Activated naive CD8-positive, alpha-beta T cell treated with anti-CD3 and anti-CD28 coated beads for 36 hours (primary cell): Measurements from ENCODE around the gene HPS4. TPM values are rescaled to one million over a fixed set of nuclear protein-coding genes. Genes with fewer than 3 reads are reported as not detected.
A peak's percentile ranks its signal among the peaks of the same experiment; 100 is the strongest.
"Not testable (repeated sequence)": the region's sequence is repeated elsewhere in the genome, so short reads cannot be mapped to it uniquely, and the experiment has no call there.

Experiments used
- DNase-seq: peaks from one replicate; pipeline ENCODE4 v3.0.0; 2021
- H3K27ac Mint-ChIP-seq: one replicate; pipeline ENCODE4 v1.8.0; 2022; ENCODE audit warnings: mild to moderate bottlenecking, moderate library complexity, mixed read lengths
- H3K27me3 Mint-ChIP-seq: one replicate; pipeline ENCODE4 v1.8.0; 2022; ENCODE audit warnings: mild to moderate bottlenecking, mixed read lengths
- H3K36me3 Mint-ChIP-seq: one replicate; pipeline ENCODE4 v1.8.0; 2021; ENCODE audit warnings: mild to moderate bottlenecking, mixed read lengths
- H3K4me1 Mint-ChIP-seq: one replicate; pipeline ENCODE4 v1.8.0; 2021; ENCODE audit warnings: mixed read lengths
- H3K4me3 Mint-ChIP-seq: one replicate; pipeline ENCODE4 v1.8.0; 2022; ENCODE audit warnings: mild to moderate bottlenecking, moderate library complexity, mixed read lengths
- H3K9me3 Mint-ChIP-seq: one replicate; pipeline ENCODE4 v1.8.0; 2022; ENCODE audit warnings: mixed read lengths
- total RNA-seq, 2 experiments: library from RNA; stranded (reverse); gene quantifications; one replicate each; pipeline ENCODE4 v1.2.3, GENCODE V29; 2021

The HPS4 gene
- 10 to 100 TPM; 46.9 to 51.3 TPM for total RNA-seq

DNA sequence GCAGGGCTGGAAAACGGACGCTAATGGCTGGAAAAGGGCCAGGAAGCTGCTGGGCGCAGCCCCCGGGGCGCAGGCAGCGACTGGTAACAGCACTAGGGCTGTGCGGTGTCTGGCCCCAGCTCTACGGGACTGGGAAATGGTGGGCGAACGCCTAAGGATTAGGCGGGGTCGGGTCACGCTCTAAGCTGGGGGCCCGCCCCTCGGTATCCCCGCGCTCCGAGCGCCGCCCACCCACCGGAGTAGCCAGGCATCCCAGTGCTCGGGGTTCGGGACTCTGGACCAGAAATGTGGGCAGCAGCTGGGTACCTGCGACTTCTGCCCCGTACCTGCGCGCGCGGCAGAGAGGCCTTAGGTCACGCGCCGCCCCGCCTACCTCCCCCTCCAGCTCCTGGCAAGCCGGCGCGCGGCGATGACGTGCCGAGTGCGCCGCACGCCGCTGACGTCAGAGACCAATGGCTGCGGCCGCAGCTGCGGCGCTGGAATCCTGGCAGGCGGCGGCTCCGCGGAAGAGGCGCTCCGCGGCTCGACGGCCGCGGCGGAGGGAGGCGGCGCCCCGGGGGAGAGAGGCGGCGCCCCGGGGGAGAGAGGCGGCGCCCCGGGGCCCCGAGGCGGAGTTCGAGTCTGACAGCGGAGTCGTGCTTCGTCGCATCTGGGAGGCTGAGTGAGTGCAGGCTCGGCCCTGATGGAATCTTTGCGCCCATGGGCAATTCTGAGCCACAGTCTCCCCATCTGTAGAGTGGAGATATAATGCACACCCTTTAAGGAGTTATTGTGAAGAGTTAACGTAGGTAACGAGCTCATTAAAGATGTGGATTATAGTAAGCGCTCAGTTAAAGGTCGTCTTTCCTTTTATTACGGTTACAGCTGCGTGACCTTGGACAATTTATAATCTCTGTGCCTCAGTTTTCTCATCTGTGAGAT lies at the start of gene HPS4, which contains the start of gene SRRD:
Gene HPS4, minus strand, starts transcription at position 345 of the 921 bp plus-strand sequence. CDS start 2,021 bp downstream, outside the sequence.
Gene SRRD, plus strand, starts transcription at position 439 of the 921 bp plus-strand sequence. Its CDS starts 14 bp downstream, at position 453.
- peaks cover 20% of the 10 kb centered on the region for H3K36me3 Mint-ChIP-seq

DNA sequence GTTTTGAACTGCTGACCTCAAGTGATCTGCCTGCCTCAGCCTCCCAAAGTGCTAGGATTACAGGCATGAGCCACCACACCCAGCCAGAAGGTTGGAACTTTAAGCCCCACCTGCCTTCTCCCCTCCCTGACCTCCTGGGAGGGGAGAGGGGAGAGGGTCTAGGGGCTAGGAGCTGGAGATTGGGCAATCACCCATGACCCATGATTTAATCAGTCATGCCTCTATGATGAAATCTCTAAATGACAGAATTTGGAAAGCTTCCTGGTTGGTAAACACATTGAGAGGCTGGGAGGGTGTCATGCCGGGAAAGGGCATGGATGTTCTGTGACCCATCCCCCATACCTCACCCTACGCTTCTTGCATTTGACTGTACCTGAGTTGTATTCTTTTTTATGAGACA lies 45.8 kb upstream of the HPS4 start:
- Mint-ChIP-seq H3K27ac (no peak overlapping the region), H3K36me3 (peaks cover 17% of the 10 kb centered on the region), H3K4me3 (no peak overlapping the region), H3K27me3 (no peaks in the 10 kb centered on the region), H3K9me3 (no peaks in the 10 kb centered on the region), H3K4me1 (peaks cover 13% of the 10 kb centered on the region)
- DNase-seq = no peak

More for the DNA sequence above, at the start of gene HPS4, which contains the start of gene SRRD:
- no peaks in the 10 kb centered on the region for H3K9me3 Mint-ChIP-seq
- H3K4me1 Mint-ChIP-seq = peaks cover 57% of the 10 kb centered on the region
- peak within 1 kb of the TSS; percentile 96 for H3K27ac Mint-ChIP-seq
- H3K4me3 Mint-ChIP-seq = peak within 1 kb of the TSS; percentile 90
- peak; percentile 94 for DNase-seq
- H3K27me3 Mint-ChIP-seq = no peaks in the 10 kb centered on the region

DNA sequence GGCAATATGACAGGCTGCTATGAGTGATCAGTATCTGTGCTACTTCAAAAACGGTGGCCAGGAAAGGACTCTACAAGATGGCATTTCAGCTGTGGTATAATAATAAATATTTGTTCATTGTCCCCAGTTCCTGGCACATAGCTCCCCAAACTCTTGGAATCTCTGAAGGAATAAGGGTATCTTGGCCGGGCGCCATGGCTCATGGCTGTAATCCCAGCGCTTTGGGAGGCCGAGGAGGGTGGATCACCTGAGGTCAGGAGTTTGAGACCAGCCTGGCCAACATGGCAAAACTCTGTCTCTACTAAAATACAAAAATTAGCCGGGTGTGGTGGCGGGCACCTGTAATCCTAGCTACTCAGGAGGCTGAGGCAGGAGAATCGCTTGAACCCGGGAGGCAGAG lies 44.9 kb upstream of the HPS4 start:
- DNase-seq, H3K4me3 Mint-ChIP-seq, H3K27ac Mint-ChIP-seq, H3K9me3 Mint-ChIP-seq, H3K27me3 Mint-ChIP-seq: not testable (repeated sequence)
- peaks cover 11% of the 10 kb centered on the region for H3K4me1 Mint-ChIP-seq
- peaks cover 17% of the 10 kb centered on the region for H3K36me3 Mint-ChIP-seq

DNA sequence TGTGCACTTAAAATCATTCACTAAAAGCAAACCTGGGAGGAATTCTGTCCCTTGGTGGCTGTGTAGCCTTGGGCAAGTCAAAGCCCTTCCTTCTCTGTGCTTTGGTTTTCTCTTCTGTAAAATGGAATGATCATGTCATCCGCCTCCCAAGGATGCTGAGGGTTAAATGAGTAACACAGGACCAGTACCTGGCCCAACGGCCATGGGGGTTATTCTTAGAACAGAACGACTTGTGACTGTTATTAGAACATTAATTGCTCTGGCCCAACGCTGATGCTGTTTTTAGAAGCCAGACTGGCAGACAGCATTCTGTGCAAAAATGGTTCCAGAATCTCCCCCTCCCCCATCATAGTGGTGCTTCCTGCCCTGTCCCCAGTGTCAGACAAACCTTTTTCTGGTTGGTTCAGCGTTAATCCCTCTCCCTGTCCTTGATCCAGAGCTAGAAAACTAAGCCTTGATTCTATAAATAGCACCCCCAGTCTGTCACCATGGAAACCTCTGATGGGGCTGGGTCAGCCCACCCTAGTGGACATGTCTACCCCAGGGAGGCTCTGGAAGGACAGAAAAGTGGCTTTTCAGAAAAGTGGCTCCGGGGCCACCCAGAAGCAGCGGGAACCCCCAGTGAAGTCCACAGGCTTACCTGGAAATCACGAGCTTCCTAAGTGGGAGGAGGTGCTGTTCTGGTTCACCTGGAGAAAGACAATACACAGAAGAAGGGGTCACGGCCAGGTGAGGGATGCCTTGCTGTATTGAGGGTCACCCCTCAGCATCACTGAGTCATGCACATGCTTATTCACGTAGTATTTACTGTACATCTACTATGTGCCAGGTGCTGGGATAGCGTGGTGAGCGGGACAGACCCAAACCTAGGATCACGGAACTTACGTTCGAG lies 44.2 kb upstream of the HPS4 start:
- H3K4me3 Mint-ChIP-seq = no peak overlapping the region
- H3K36me3 Mint-ChIP-seq = peaks cover 16% of the 10 kb centered on the region
- H3K27ac Mint-ChIP-seq = no peak overlapping the region
- DNase-seq = no peak
- H3K4me1 Mint-ChIP-seq = peaks cover 6% of the 10 kb centered on the region
- H3K9me3 Mint-ChIP-seq = no peaks in the 10 kb centered on the region
- no peaks in the 10 kb centered on the region for H3K27me3 Mint-ChIP-seq

DNA sequence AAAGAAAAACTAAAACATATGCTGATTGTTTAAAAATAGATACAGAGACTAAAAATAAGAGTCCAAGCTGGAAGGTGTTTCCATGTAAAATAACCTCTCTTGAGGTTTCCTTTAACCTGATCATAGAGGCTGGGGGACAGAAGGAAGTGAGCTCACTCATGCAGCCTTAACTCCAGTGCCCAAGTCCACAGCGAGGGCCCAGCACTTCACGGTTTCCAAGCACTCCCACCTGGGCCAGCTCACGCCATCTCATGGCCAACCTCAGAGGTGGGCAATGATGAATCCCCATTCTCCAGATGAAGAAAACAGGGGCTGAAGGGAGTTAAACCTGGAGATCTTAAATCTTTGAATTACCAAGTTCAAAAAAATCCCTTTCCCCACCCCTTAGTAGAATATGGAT lies 43.6 kb upstream of the HPS4 start:
- Mint-ChIP-seq H3K4me1 (peaks cover under 1% of the 10 kb centered on the region), H3K27me3 (no peaks in the 10 kb centered on the region), H3K27ac (no peak overlapping the region), H3K4me3 (no peak overlapping the region), H3K36me3 (peaks cover 14% of the 10 kb centered on the region), H3K9me3 (no peaks in the 10 kb centered on the region)
- DNase-seq = no peak

DNA sequence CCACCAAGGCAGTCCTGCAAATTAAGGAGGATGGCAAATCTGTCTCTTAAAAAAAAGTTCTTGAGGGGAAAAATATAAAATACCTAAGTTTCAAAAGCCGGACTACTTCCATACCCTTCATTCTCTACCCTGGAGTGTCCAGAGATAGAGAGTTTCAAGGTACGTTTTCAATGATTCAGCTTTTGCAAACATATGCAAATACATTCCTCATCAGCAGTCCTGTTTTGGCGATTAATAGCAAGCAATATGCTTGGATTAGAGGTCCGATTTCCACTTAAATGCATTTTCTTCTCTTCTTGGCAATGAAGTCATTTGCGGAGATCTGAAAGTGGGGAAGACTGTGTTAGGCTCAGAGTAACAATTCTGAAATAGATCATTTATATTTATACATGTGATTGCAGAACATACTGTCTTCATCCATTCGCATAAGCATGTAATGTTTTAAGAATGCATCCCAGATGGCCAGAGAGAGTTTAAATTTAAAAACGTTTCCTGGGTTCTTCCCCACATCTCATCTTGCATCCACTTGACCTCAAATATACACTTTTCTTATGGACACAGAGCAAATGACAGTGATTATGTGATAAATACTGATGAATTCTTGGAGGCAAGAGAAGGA lies 42.5 kb upstream of the HPS4 start:
- H3K4me3 Mint-ChIP-seq = no peak overlapping the region
- H3K27ac Mint-ChIP-seq = no peak overlapping the region
- no peaks in the 10 kb centered on the region for H3K9me3 Mint-ChIP-seq
- DNase-seq = no peak
- H3K36me3 Mint-ChIP-seq = peaks cover 12% of the 10 kb centered on the region
- no peaks in the 10 kb centered on the region for H3K4me1 Mint-ChIP-seq
- no peaks in the 10 kb centered on the region for H3K27me3 Mint-ChIP-seq

DNA sequence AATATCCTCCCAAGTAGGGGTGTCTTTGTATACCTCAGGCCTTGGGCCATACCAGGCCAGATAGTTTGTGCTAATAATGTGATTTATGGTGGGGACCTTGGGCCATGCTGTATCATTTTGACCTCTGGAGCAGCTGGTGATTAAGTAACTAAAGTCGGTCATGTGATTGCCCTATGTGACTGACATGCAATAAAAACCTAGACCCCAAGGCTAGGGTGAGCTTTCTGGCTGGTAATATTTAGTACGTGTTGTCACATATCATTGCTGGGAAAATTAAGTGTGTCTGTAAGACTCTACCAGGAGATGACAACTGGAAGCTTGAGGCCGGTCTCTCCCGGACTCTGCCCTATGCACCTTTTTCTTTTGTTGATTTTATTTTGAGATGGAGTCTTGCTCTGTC lies 41.3 kb upstream of the HPS4 start:
- Mint-ChIP-seq H3K4me1 (no peaks in the 10 kb centered on the region), H3K36me3 (peaks cover 6% of the 10 kb centered on the region)

DNA sequence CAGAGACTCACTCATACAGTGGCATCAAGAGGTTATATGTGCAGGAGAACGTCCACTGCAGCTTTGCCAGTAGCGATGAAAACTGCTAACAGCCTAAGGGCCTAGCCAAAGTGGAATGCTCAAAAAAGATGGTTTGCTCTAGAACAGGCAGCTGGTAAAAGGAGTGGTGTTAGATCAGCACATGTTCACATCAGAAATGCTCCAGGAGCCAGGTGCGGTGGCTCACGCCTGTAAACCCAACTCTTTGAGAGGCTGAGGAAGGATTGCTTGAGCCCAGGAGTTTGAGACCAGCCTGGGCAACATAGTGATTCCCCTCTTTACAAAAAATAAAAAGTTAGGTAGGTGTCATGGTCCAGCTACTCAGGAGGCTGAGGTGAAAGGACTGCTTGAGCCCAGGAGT lies 39.0 kb upstream of the HPS4 start:
- Mint-ChIP-seq H3K4me1 (no peaks in the 10 kb centered on the region), H3K36me3 (peaks cover 3% of the 10 kb centered on the region), H3K27ac (peak overlapping the region; percentile 2), H3K27me3 (no peaks in the 10 kb centered on the region), H3K4me3 (no peak overlapping the region), H3K9me3 (no peaks in the 10 kb centered on the region)
- no peak for DNase-seq

More for the DNA sequence above, 41.3 kb upstream of the HPS4 start:
- Mint-ChIP-seq H3K27me3 (no peaks in the 10 kb centered on the region), H3K9me3 (no peaks in the 10 kb centered on the region), H3K4me3 (no peak overlapping the region), H3K27ac (no peak overlapping the region)
- no peak for DNase-seq

DNA sequence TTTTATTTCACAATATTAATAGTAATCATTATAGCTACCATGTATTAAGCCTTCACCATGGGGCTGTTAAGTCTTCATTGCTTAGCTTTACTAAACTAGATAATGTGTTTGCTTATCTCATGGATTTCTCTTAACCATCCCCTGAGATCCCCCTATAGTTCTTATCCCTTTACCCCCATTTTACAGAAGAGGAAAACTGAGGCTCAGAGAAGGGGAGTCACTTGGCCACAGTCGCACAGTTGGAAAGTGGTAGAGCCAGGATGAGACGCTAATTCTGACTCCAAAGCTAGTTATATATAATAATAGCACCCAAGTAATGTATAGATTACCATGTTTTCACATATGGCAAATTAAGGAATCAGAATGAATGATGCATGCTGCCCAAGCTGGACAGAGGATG lies 38.4 kb upstream of the HPS4 start:
- Mint-ChIP-seq H3K4me1 (no peaks in the 10 kb centered on the region), H3K27me3 (no peaks in the 10 kb centered on the region), H3K9me3 (no peaks in the 10 kb centered on the region), H3K27ac (no peak overlapping the region), H3K36me3 (peaks cover 2% of the 10 kb centered on the region), H3K4me3 (no peak overlapping the region)
- DNase-seq = no peak

DNA sequence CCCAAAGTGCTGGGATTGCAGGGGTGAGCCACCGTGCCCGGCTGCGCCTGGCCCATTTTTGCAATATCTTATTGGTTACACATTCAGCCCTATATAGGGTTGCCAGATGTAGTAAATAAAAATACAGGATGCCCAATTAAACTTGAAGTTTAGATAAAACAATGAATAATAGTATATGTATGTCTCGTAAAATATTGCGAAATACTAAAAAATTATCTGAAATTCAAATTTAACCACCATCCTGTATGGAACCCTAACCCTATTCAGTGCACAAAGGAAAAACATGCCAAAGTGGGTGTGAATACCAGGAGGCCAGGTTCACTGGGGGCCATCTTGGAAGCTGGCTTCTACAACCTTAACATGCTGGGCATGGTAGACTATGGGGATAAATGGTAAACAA lies 33.8 kb upstream of the HPS4 start:
- H3K27ac Mint-ChIP-seq = no peak overlapping the region
- no peak for DNase-seq
- H3K4me3 Mint-ChIP-seq = no peak overlapping the region
- H3K27me3 Mint-ChIP-seq = no peaks in the 10 kb centered on the region
- no peaks in the 10 kb centered on the region for H3K9me3 Mint-ChIP-seq
- H3K36me3 Mint-ChIP-seq = no peaks in the 10 kb centered on the region
- H3K4me1 Mint-ChIP-seq = peaks cover 15% of the 10 kb centered on the region

DNA sequence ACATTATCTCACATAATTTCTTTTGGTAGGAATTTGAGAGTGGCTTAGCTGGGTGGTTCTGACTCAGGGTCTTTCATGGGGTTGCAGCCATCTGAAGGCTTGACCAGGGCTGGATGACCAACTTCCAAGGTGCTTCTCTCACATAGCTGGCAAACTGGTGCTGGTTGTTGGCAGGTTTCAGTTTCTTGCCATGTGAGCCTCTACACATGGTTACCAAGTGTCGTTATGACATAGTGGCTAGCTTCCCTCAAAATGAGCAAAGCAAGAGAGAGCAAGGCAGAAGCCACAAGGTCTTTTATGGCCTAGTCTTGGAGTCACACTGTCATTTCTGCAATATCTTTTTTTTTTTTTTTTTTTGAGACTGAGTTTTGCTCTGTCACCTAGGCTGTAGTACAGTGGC lies 32.9 kb upstream of the HPS4 start:
- Mint-ChIP-seq H3K9me3 (no peaks in the 10 kb centered on the region), H3K4me1 (peaks cover 16% of the 10 kb centered on the region), H3K27ac (no peak overlapping the region), H3K36me3 (no peaks in the 10 kb centered on the region), H3K27me3 (no peaks in the 10 kb centered on the region), H3K4me3 (no peak overlapping the region)
- no peak for DNase-seq

DNA sequence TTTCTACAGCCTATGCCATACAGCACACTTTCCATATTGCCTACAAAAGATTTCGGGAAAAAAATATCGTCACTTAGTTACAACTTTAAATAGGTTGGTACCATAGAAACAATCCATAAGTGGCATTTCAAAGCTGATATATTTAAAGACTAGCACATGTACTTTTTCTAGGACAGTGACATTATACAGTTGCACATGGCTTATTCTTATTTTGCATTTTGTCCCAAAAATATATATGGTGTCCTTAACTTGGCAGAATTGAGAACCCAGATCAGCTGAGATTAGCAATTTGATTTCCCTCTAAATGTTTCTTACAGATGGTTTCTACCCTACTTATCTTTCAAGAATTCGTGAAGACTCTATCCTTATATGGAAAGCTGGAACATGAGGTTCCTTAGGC lies 32.3 kb upstream of the HPS4 start:
- no peak overlapping the region for H3K4me3 Mint-ChIP-seq
- no peak for DNase-seq
- no peak overlapping the region for H3K27ac Mint-ChIP-seq
- no peaks in the 10 kb centered on the region for H3K9me3 Mint-ChIP-seq
- no peaks in the 10 kb centered on the region for H3K36me3 Mint-ChIP-seq
- H3K27me3 Mint-ChIP-seq = no peaks in the 10 kb centered on the region
- H3K4me1 Mint-ChIP-seq = peaks cover 22% of the 10 kb centered on the region

DNA sequence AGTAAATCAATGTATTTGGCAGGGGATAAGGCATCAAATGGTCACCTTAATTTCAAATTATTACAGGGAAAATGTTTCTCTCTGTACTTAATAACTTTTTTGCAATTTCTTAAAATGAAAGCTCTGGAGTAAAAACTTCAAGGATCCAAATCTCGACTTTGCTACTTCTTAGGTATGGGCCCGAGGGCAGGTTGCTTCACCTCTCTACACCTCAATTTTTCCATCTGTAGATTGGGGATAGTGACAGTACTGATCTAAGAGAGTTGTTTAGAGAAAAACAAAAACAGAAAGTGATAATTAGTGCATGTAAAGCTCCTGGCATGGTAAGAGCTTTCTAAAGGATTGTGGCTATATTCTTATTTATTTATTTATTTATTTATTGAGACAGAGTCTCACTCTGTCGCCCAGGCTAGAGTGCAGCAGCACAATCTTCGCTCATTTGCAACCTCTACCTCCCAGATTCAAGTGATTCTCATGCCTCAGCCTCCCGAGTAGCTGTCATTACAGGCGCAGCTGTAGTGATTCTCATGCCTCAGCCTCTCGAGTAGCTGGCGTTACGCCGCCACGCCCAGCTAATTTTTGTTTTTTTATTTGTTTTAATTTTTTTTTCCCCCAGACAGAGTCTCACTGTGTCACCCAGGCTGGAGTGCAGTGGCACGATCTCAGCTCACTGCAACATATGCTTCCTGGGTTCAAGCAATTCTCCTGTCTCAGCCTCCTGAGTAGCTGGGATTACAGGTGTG lies 31.0 kb upstream of the HPS4 start:
- H3K36me3 Mint-ChIP-seq = peaks cover 4% of the 10 kb centered on the region
- no peak overlapping the region for H3K27ac Mint-ChIP-seq
- no peak overlapping the region for H3K4me3 Mint-ChIP-seq
- peaks cover 26% of the 10 kb centered on the region for H3K4me1 Mint-ChIP-seq
- H3K27me3 Mint-ChIP-seq = no peaks in the 10 kb centered on the region
- DNase-seq = no peak
- no peaks in the 10 kb centered on the region for H3K9me3 Mint-ChIP-seq

DNA sequence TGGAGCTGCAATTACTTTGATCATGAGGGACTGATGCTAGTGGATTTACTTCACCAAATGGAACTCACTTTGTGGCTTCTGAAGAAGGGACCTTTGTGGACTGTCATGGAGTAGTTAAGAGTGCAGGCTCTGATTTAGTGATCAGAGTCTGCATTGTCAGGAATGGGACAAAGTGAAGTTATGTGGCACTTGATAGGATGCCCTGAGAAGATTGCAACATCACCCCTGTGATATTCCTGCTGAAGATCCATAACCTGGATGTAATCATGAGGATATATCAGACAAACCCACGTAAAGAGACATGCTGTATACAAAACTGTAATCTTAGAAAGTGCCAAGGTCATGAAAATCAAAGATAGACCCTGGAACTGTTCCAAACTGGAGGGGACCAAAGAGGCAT lies 30.3 kb upstream of the HPS4 start:
- Mint-ChIP-seq H3K36me3 (peaks cover 9% of the 10 kb centered on the region), H3K4me3 (peak overlapping the region; percentile 99), H3K27me3 (no peaks in the 10 kb centered on the region), H3K27ac (no peak overlapping the region), H3K4me1 (peaks cover 31% of the 10 kb centered on the region), H3K9me3 (no peaks in the 10 kb centered on the region)
- no peak for DNase-seq
